Lower leg skin (tissue), 4 donors: ENCODE measurements around the gene SRRM3. TPM values are rescaled to one million over a fixed set of nuclear protein-coding genes. Genes with fewer than 3 reads are reported as not detected.
"Not testable (repeated sequence)": the region's sequence is repeated elsewhere in the genome, so short reads cannot be mapped to it uniquely, and the experiment has no call there.

Experiments
- DNase-seq, 2 donors: peaks; one replicate each; pipeline ENCODE4 v3.0.0-alpha.2; 2019; ENCODE audit warnings: low spot score in 2 of 2
- H3K4me3 ChIP-seq: fragments of 200-600 bp; sonication (generic); 2 replicates; pipeline ENCODE4 v1.5.1; 2017; ENCODE audit warnings: mild to moderate bottlenecking, low read depth; ENCODE audit not compliant: poor library complexity, severe bottlenecking
- POLR2A ChIP-seq, 2 donors: fragments of 450-650 bp; IDR thresholded peaks; one replicate each; pipeline ENCODE4 v1.6.1; 2016 to 2017; ENCODE audit warnings: antibody characterized with exemption in 2 of 2, mild to moderate bottlenecking in 1 of 2, moderate library complexity in 1 of 2
- WGBS, 2 donors: methylation state at CpG; one replicate each; pipeline ENCODE4 v1.1.5; 2018; 5-methylcytosine and 5-hydroxymethylcytosine counted together
- intact Hi-C: fragments of 100-400 bp; cut with DNase I; formaldehyde crosslinking; loops from one replicate; pipeline ENCODE4 v1.15.0; 2023; ENCODE audit warnings: low total_unique reads
- total RNA-seq, 4 donors: library from RNA; depleted of rRNA; stranded (reverse); fragments of >200 nt; gene quantifications; one replicate each; pipeline ENCODE4 v1.1.0, GENCODE V29; 2016
- TF ChIP-seq, protein P1 (sequence below), 3 donors: fragments of 450-650 bp; IDR thresholded peaks; one replicate each; pipeline ENCODE4 v1.5.1; 2016; ENCODE audit warnings: antibody characterized with exemption in 3 of 3, mild to moderate bottlenecking in 3 of 3, moderate library complexity in 2 of 3

The SRRM3 gene
- total RNA-seq, 4 donors from 2014 or later = 7.5 to 12.3 (median 9.4) TPM

GRCh38 chr7:76267894-76268183 is 66.1 kb downstream of the SRRM3 start:
- WGBS, 2 donors = 3 to 14% methylated on average over 4 of the region's 4 CpGs
- no peak for DNase-seq
- intact Hi-C loops = loop anchor here (10.0 kb wide), 1 partner anchor 83 kb away; no protein-coding TSS in a partner anchor
- TF ChIP-seq, protein P1, sequence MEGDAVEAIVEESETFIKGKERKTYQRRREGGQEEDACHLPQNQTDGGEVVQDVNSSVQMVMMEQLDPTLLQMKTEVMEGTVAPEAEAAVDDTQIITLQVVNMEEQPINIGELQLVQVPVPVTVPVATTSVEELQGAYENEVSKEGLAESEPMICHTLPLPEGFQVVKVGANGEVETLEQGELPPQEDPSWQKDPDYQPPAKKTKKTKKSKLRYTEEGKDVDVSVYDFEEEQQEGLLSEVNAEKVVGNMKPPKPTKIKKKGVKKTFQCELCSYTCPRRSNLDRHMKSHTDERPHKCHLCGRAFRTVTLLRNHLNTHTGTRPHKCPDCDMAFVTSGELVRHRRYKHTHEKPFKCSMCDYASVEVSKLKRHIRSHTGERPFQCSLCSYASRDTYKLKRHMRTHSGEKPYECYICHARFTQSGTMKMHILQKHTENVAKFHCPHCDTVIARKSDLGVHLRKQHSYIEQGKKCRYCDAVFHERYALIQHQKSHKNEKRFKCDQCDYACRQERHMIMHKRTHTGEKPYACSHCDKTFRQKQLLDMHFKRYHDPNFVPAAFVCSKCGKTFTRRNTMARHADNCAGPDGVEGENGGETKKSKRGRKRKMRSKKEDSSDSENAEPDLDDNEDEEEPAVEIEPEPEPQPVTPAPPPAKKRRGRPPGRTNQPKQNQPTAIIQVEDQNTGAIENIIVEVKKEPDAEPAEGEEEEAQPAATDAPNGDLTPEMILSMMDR (IDR thresholded peaks at IDR 0.05) = no peak
- TF ChIP-seq POLR2A (IDR thresholded peaks at IDR 0.05) = no peak
- no peak overlapping the region for H3K4me3 ChIP-seq

GRCh38 chr7:76268376-76268775 is 66.7 kb downstream of the SRRM3 start:
- no peak overlapping the region for H3K4me3 ChIP-seq
- DNase-seq = no peak
- TF ChIP-seq, protein P1 (IDR thresholded peaks at IDR 0.05) = no peak
- TF ChIP-seq POLR2A (IDR thresholded peaks at IDR 0.05) = no peak
- WGBS, 2 donors = 51 to 53% methylated on average over 5 of the region's 5 CpGs
- intact Hi-C loops = loop anchor here (10.0 kb wide), 1 partner anchor 84 kb away; no protein-coding TSS in a partner anchor

GRCh38 chr7:76269895-76270294 is 68.2 kb downstream of the SRRM3 start:
- WGBS, 2 donors = 7 to 27% methylated on average over 5 of the region's 5 CpGs
- intact Hi-C loops = loop anchor here (10.0 kb wide), 1 partner anchor 85 kb away; no protein-coding TSS in a partner anchor
- no peak overlapping the region for H3K4me3 ChIP-seq
- no peak for DNase-seq
- no peak for TF ChIP-seq POLR2A (IDR thresholded peaks at IDR 0.05)
- TF ChIP-seq, protein P1 (IDR thresholded peaks at IDR 0.05) = no peak

DNA sequence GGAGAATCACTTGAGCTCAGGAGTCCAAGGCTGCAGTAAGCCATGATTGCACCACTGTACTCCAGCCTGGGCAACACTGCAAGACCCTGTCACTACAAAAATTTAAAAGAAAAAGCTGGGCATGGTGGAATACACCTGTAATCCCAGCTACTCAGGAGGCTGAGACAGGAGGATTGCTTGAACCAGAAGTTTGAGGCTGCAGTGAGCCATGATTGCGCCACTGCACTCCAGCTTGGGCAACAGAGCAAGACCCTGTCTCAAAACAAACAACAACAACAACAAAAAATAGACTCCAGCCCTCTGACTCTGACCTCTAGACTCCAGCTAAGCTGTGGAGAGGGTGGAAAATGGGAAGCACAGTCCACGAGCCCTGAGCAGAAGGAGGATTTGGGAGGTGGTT is 69.7 kb downstream of the SRRM3 start:
- intact Hi-C loops, H3K4me3 ChIP-seq, DNase-seq: not testable (repeated sequence)
- 78 to 88% methylated on average over 2 of the region's 2 CpGs for WGBS, 2 donors

GRCh38 chr7:76272142-76272541 is 70.4 kb downstream of the SRRM3 start:
- DNase-seq = no peak
- intact Hi-C loops = no loop called here
- H3K4me3 ChIP-seq = no peak overlapping the region
- 92 to 93% methylated on average over 6 of the region's 6 CpGs for WGBS, 2 donors
- no peak for TF ChIP-seq POLR2A (IDR thresholded peaks at IDR 0.05)
- TF ChIP-seq, protein P1 (IDR thresholded peaks at IDR 0.05) = no peak

GRCh38 chr7:76272851-76273497 is 71.3 kb downstream of the SRRM3 start:
- TF ChIP-seq POLR2A (IDR thresholded peaks at IDR 0.05) = no peak
- TF ChIP-seq, protein P1 (IDR thresholded peaks at IDR 0.05) = no peak

More at GRCh38 chr7:76272851-76273497, 71.3 kb downstream of the SRRM3 start:
- no peak overlapping the region for H3K4me3 ChIP-seq
- no peak for DNase-seq
- 43 to 53% methylated on average over 7 of the region's 7 CpGs for WGBS, 2 donors
- intact Hi-C loops = no loop called here
